Activated T-cell treated with anti-CD3 and anti-CD28 coated beads, Interleukin-2, amount 50 U/mL, for 4 hours (primary cell): Measurements from ENCODE around the gene TMEM176B. TPM values are rescaled to one million over a fixed set of nuclear protein-coding genes. Genes with fewer than 3 reads are reported as not detected.

Source experiments
- ATAC-seq, 2 donors: fragments of 200-7000 bp; cut with Tn5 transposase; one replicate each; pipeline ENCODE4 v1.10.0; 2021
- DNase-seq: peaks from one replicate; pipeline ENCODE4 v3.0.0-alpha.2; 2020
- H3K27me3 Mint-ChIP-seq: one replicate; pipeline ENCODE4 v1.8.0; 2021; ENCODE audit warnings: low read depth, mixed read lengths
- H3K36me3 Mint-ChIP-seq: one replicate; pipeline ENCODE4 v1.8.0; 2022; ENCODE audit warnings: mixed read lengths; ENCODE audit not compliant: insufficient read depth
- H3K4me1 Mint-ChIP-seq: one replicate; pipeline ENCODE4 v1.8.0; 2021; ENCODE audit warnings: low read depth, mixed read lengths
- H3K4me3 Mint-ChIP-seq: one replicate; pipeline ENCODE4 v1.8.0; 2021; ENCODE audit warnings: mild to moderate bottlenecking, moderate library complexity, mixed read lengths
- H3K9me3 Mint-ChIP-seq: one replicate; pipeline ENCODE4 v1.8.0; 2021; ENCODE audit warnings: mixed read lengths
- total RNA-seq, 3 donors: library from RNA; stranded (reverse); gene quantifications; one replicate each; pipeline ENCODE4 v1.2.1, GENCODE V29; 2021

TMEM176B gene
- total RNA-seq, 3 donors from 2014 or later, result 0.24 to 0.58 (median 0.33) TPM

DNA sequence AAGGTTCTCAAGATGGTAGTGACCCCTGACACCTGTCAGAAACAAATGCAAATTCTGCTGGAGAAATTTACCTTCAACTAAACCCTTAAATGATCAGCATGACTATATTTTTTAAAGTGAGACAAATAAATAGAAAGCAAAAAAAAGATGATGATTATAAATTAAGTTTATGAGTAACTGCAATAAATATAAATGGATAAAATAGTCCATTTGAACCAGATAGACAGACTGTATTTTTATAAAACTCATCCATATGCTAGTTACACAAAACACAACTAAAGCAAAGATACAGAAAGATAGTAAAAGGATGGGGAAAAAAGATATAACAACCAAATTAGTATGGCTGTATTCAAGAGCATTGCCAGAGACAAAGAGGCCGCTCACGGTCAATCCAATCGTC is 6.3 kb upstream of the TMEM176B start:
- no peak for ATAC-seq
- Mint-ChIP-seq H3K4me3 (no peak overlapping the region), H3K27me3 (peaks cover 54% of the 10 kb centered on the region), H3K9me3 (peaks cover 8% of the 10 kb centered on the region), H3K4me1 (peaks cover 3% of the 10 kb centered on the region), H3K36me3 (peaks cover 4% of the 10 kb centered on the region)
- DNase-seq, result no peak

DNA sequence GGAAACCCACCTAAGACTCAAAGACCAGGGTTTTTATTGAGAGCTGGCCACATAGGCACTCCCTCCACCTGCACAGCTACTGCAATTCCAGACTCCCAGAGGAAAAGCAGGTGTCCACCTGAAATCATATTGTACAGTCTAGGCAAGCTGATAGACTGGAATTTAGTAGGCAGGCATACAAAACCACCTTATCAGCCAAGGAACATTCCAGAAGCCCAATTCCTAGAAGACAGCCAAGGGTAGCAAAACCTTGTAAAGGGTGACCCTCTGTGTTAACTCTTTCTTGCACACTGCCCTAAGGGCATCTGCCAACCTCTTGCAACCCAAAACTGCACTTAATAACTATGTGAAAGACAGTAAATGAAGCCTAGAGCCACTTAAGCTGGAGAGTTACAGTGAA is 5.7 kb upstream of the TMEM176B start:
- peaks cover 55% of the 10 kb centered on the region for H3K27me3 Mint-ChIP-seq
- H3K36me3 Mint-ChIP-seq, result peaks cover 4% of the 10 kb centered on the region
- H3K9me3 Mint-ChIP-seq, result peaks cover 8% of the 10 kb centered on the region
- H3K4me3 Mint-ChIP-seq, result no peak overlapping the region
- DNase-seq (no peak), ATAC-seq (no peak)
- peaks cover 6% of the 10 kb centered on the region for H3K4me1 Mint-ChIP-seq

GRCh38 chr7:150804802-150805201 is 4.6 kb upstream of the TMEM176B start:
- Mint-ChIP-seq H3K36me3 (peaks cover 4% of the 10 kb centered on the region), H3K4me3 (no peak overlapping the region), H3K27me3 (peaks cover 51% of the 10 kb centered on the region), H3K9me3 (peaks cover 8% of the 10 kb centered on the region), H3K4me1 (peaks cover 6% of the 10 kb centered on the region)
- no peak for DNase-seq
- ATAC-seq, result no peak

GRCh38 chr7:150803161-150803860 is 3.1 kb upstream of the TMEM176B start:
- H3K9me3 Mint-ChIP-seq, result peaks cover 8% of the 10 kb centered on the region
- peaks cover 6% of the 10 kb centered on the region for H3K4me1 Mint-ChIP-seq
- H3K27me3 Mint-ChIP-seq, result peaks cover 54% of the 10 kb centered on the region
- no peak overlapping the region for H3K4me3 Mint-ChIP-seq
- DNase-seq, result no peak
- ATAC-seq, result no peak
- peaks cover 4% of the 10 kb centered on the region for H3K36me3 Mint-ChIP-seq

- peaks cover 8% of the 10 kb centered on the region for H3K9me3 Mint-ChIP-seq
- no peak for DNase-seq
- H3K36me3 Mint-ChIP-seq, result peaks cover 4% of the 10 kb centered on the region
- peaks cover 6% of the 10 kb centered on the region for H3K4me1 Mint-ChIP-seq
- H3K27me3 Mint-ChIP-seq, result peaks cover 53% of the 10 kb centered on the region
- peak overlapping the region; percentile 42 for H3K4me3 Mint-ChIP-seq
- ATAC-seq, result no peak
Observed at GRCh38 chr7:150801946-150802771, 2.0 kb upstream of the TMEM176B start.

GRCh38 chr7:150801242-150801945 is 1.2 kb upstream of the TMEM176B start:
- DNase-seq (no peak), ATAC-seq (peak; percentile 11 to 20)
- Mint-ChIP-seq H3K9me3 (peaks cover 4% of the 10 kb centered on the region), H3K27me3 (peaks cover 54% of the 10 kb centered on the region), H3K4me1 (peaks cover 6% of the 10 kb centered on the region), H3K4me3 (peak overlapping the region; percentile 68), H3K36me3 (peaks cover 4% of the 10 kb centered on the region)

- DNase-seq (no peak), ATAC-seq (peak; percentile 56 to 68)
- H3K4me1 Mint-ChIP-seq, result peaks cover 6% of the 10 kb centered on the region
- H3K36me3 Mint-ChIP-seq, result no peaks in the 10 kb centered on the region
- H3K4me3 Mint-ChIP-seq, result peak within 1 kb of the TSS; percentile 68
- H3K9me3 Mint-ChIP-seq, result no peaks in the 10 kb centered on the region
- H3K27me3 Mint-ChIP-seq, result peaks cover 54% of the 10 kb centered on the region
Observed at GRCh38 chr7:150800581-150801241, 547 bp upstream of the TMEM176B start, which contains the start of gene TMEM176A. Gene TMEM176A (plus strand): TSS chr7:150800769. CDS start chr7:150801551, 782 bp downstream.

GRCh38 chr7:150799156-150799555 is 1.0 kb downstream of the TMEM176B start:
- Mint-ChIP-seq H3K4me3 (peak overlapping the region; percentile 31), H3K27me3 (peaks cover 43% of the 10 kb centered on the region), H3K4me1 (peaks cover 6% of the 10 kb centered on the region), H3K9me3 (no peaks in the 10 kb centered on the region), H3K36me3 (no peaks in the 10 kb centered on the region)
- ATAC-seq (no peak), DNase-seq (no peak)

DNA sequence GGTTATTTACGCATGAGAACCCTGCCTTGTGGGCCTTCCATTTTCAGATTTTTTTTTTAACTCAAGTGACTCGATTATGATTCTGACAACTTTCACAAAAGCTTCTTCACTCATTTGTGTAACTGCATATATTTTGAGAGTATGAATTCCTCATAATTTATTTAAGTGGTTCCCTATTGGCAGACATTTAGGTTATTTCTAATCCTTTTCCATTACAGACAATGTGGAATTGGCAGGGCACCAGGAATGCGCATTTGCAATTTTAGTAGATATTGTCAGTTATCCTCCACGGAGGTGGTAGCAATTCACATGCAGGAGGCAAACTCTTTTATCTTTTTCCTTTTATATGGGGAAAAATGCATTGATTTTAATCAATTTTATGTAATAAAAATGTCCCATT is 2.5 kb downstream of the TMEM176B start:
- Mint-ChIP-seq H3K4me1 (peaks cover 6% of the 10 kb centered on the region), H3K27me3 (peaks cover 39% of the 10 kb centered on the region), H3K4me3 (no peak overlapping the region), H3K36me3 (no peaks in the 10 kb centered on the region), H3K9me3 (no peaks in the 10 kb centered on the region)
- no peak for DNase-seq
- ATAC-seq, result no peak

- Mint-ChIP-seq H3K27me3 (peaks cover 10% of the 10 kb centered on the region), H3K4me1 (no peaks in the 10 kb centered on the region), H3K36me3 (no peaks in the 10 kb centered on the region), H3K4me3 (no peak overlapping the region), H3K9me3 (no peaks in the 10 kb centered on the region)
- ATAC-seq (no peak), DNase-seq (no peak)
Observed at GRCh38 chr7:150793569-150794238, 6.5 kb downstream of the TMEM176B start.

- H3K27me3 Mint-ChIP-seq, result peaks cover 4% of the 10 kb centered on the region
- H3K4me3 Mint-ChIP-seq, result no peak overlapping the region
- no peak for DNase-seq
- H3K36me3 Mint-ChIP-seq, result no peaks in the 10 kb centered on the region
- no peaks in the 10 kb centered on the region for H3K4me1 Mint-ChIP-seq
- no peak for ATAC-seq
- H3K9me3 Mint-ChIP-seq, result no peaks in the 10 kb centered on the region
Observed at GRCh38 chr7:150791746-150792452, 8.3 kb downstream of the TMEM176B start.

GRCh38 chr7:150791304-150791703 is 8.9 kb downstream of the TMEM176B start:
- H3K4me3 Mint-ChIP-seq, result no peak overlapping the region
- no peaks in the 10 kb centered on the region for H3K9me3 Mint-ChIP-seq
- DNase-seq, result no peak
- no peaks in the 10 kb centered on the region for H3K36me3 Mint-ChIP-seq
- peaks cover 4% of the 10 kb centered on the region for H3K27me3 Mint-ChIP-seq
- H3K4me1 Mint-ChIP-seq, result no peaks in the 10 kb centered on the region
- ATAC-seq, result no peak

- Mint-ChIP-seq H3K27me3 (peaks cover 9% of the 10 kb centered on the region), H3K9me3 (no peaks in the 10 kb centered on the region), H3K4me1 (no peaks in the 10 kb centered on the region), H3K36me3 (no peaks in the 10 kb centered on the region), H3K4me3 (no peak overlapping the region)
- no peak for DNase-seq
- no peak for ATAC-seq
Observed at GRCh38 chr7:150790416-150791075, 9.6 kb downstream of the TMEM176B start.
